ENCODE results near the gene SDHA.
"Not testable (repeated sequence)": the region's sequence is repeated elsewhere in the genome, so short reads cannot be mapped to it uniquely, and the experiment has no call there.

DNA sequence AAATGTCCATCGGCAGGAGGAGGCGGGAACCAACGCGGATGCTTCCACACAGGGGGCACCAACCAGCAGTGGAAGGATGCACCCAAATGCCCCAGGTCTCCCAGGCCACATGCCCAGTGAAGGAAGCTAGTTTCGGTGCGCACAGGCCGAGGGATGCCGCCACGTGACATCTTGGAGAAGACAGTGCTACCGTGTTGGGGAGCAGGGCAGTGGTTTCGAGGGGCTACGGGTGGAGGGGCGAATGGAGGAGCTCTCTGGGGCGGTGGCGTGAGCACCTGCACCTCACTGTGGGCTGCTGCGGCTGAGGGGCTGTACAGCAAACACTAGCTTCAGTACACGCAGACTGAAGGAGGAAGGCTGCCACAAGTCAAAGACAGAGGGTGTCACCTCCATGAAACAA is 76.7 kb downstream of the SDHA start:
- TF ChIP-seq, protein P1, sequence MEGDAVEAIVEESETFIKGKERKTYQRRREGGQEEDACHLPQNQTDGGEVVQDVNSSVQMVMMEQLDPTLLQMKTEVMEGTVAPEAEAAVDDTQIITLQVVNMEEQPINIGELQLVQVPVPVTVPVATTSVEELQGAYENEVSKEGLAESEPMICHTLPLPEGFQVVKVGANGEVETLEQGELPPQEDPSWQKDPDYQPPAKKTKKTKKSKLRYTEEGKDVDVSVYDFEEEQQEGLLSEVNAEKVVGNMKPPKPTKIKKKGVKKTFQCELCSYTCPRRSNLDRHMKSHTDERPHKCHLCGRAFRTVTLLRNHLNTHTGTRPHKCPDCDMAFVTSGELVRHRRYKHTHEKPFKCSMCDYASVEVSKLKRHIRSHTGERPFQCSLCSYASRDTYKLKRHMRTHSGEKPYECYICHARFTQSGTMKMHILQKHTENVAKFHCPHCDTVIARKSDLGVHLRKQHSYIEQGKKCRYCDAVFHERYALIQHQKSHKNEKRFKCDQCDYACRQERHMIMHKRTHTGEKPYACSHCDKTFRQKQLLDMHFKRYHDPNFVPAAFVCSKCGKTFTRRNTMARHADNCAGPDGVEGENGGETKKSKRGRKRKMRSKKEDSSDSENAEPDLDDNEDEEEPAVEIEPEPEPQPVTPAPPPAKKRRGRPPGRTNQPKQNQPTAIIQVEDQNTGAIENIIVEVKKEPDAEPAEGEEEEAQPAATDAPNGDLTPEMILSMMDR (optimal IDR thresholded peaks at IDR 0.05 in 1 of 3, IDR thresholded peaks at IDR 0.05 in 1 of 3, conservative IDR thresholded peaks at IDR 0.05 in 1 of 3; ENCODE audit: extremely low read depth in 1 of 3, insufficient read depth in 2 of 3, low read length in 3 of 3), result not testable (repeated sequence)
- TF ChIP-seq EZH2 (IDR thresholded peaks at IDR 0.05; ENCODE audit: low read length), result not testable (repeated sequence)
